ENCODE data around the gene CMC2.

GRCh38 chr16:80962879-80963278, 43.8 kb downstream of the CMC2 start:
- no peak for TF ChIP-seq CEBPB (IDR thresholded peaks at IDR 0.05; ENCODE audit: low read depth, low read length)
- no peak for TF ChIP-seq CTCF (IDR thresholded peaks at IDR 0.05; ENCODE audit: control extremely low read depth in 1 of 3, insufficient read depth in 1 of 3, low read depth in 1 of 3, low read length in 3 of 3)
- no peak for TF ChIP-seq RAD21 (IDR thresholded peaks at IDR 0.05 in 1 of 2, conservative IDR thresholded peaks at IDR 0.05 in 1 of 2; ENCODE audit: low read depth in 2 of 2, low read length in 2 of 2)
- TF ChIP-seq POLR2AphosphoS5 (IDR thresholded peaks at IDR 0.05; ENCODE audit: low read depth, low read length): no peak
- no peak for TF ChIP-seq POLR2A (IDR thresholded peaks at IDR 0.05; ENCODE audit: control extremely low read depth in 1 of 2, low read depth in 2 of 2, low read length in 2 of 2)
- no peak for TF ChIP-seq ZNF274 (IDR thresholded peaks at IDR 0.05; ENCODE audit: borderline replicate concordance, extremely low read depth, low read length)
